AG04449 (cell line): ENCODE measurements around the gene ZC2HC1B.
"Not testable (repeated sequence)": the region's sequence is repeated elsewhere in the genome, so short reads cannot be mapped to it uniquely, and the experiment has no call there.

ENCODE experiments used
- CTCF ChIA-PET: fragments of 350-600 bp; formaldehyde crosslinking; extraction: SDS; loops from one replicate; lab custom pipeline; 2021; ENCODE audit warnings: antibody characterized with exemption; lab: Yijun Ruan, JAX
- POLR2A ChIA-PET: fragments of 400-600, 350-600 bp; formaldehyde crosslinking; extraction: SDS; loops from one replicate; lab custom pipeline; 2020; ENCODE audit warnings: antibody characterized with exemption, inconsistent platforms; lab: Yijun Ruan, JAX
- DNase-seq: peaks from one replicate; pipeline ENCODE4 v3.0.0-alpha.2; 2010; ENCODE audit warnings: low read depth, low spot score
- H3K4me3 ChIP-seq: 2 replicates; pipeline ENCODE4 v1.5.1; 2011; ENCODE audit warnings: low read depth, mild to moderate bottlenecking, control low read depth, low read length
- CTCF ChIP-seq: IDR thresholded peaks from one replicate; pipeline ENCODE4 v1.5.1; 2011; ENCODE audit warnings: mild to moderate bottlenecking, moderate library complexity, low read length, control low read depth, inconsistent platforms; ENCODE audit not compliant: insufficient read depth; ENCODE audit errors: missing control alignments

Gene ZC2HC1B

DNA sequence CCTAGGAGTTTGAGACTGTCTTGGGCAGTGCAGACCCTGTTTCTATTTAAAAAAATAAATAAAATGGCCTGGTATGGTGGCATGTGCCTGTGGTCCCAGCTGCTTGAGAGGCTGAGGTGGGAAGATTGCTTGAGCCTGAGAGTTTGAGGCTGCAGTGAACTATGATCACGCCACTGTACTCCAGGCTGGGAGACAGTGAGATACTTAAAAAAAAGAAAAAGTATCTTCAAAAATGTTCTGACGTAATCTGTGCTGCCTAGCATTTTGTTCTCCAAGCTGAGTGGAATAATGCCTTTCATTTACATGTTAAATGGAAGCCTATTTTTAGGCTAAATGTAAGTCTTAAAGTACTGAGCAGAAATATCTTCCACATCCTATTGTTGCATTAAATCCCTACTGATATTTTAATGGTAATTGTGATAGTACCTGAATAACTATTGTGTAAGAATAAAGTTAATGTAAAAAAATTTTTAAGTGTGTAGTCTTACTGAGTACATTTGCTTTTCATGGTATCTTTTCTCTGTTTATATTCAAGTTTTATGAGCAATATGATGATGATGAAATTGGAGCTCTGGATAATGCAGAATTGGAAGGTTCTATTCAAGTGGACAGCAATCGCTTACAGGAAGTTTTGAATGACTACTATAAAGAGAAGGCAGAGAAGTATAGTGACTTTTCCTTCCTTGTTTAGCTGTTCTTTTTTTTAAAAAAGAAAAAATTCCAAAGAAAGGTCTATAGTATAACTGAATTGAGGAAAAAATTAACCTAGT, 4.2 kb upstream of the ZC2HC1B start:
- CTCF ChIA-PET = interaction anchor here (0.6 to 1.3 kb wide), 4 partner anchors 14 to 285 kb away, joined by 3 read pairs; no protein-coding TSS in a partner anchor
- TF ChIP-seq CTCF = no peak
- H3K4me3 ChIP-seq = no peak overlapping the region
- DNase-seq = no peak
- POLR2A ChIA-PET = interaction anchor here (0.7 kb wide), 1 partner anchor 208 kb away, joined by 3 read pairs; no protein-coding TSS in a partner anchor

DNA sequence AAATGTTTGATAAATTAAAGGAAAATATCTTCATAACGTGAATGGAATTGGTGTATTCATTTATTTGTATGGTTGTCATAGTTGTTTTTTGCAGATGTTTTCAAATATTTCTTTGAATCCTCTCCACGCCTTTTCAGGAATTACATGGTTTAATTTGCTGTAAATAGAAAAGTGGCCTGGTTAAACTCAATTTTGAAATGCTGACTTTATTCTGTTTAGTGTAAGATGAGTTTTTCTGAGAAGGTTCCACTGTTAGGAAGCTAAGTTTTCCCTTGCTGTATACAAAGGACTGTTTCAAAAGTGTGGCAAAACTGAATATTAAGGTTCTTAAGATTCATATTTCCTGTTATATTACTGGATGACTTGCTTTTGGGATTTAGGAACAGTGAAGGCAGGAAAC, 503 bp upstream of the ZC2HC1B start:
- H3K4me3 ChIP-seq = no peak overlapping the region
- ChIA-PET CTCF (interaction anchor here (1.6 to 2.1 kb wide), 2 partner anchors 9 to 288 kb away, joined by 4 to 7 read pairs; no protein-coding TSS in a partner anchor), POLR2A (no interaction called here)
- no peak for TF ChIP-seq CTCF
- DNase-seq = no peak

GRCh38 chr6:143867236-143867635, 3.0 kb downstream of the ZC2HC1B start:
- H3K4me3 ChIP-seq = no peak overlapping the region
- POLR2A ChIA-PET = no interaction called here
- CTCF ChIA-PET = no interaction called here
- no peak for DNase-seq
- TF ChIP-seq CTCF = no peak

- H3K4me3 ChIP-seq, POLR2A ChIA-PET, CTCF ChIA-PET, DNase-seq: not testable (repeated sequence)
Observed at GRCh38 chr6:143868808-143869207, 4.5 kb downstream of the ZC2HC1B start.

- H3K4me3 ChIP-seq, CTCF ChIA-PET, DNase-seq, POLR2A ChIA-PET: not testable (repeated sequence)
Observed at GRCh38 chr6:143871202-143871730, 7.0 kb downstream of the ZC2HC1B start.

- ChIA-PET POLR2A (no interaction called here), CTCF (interaction anchor here (1.2 kb wide), 1 partner anchor 24 kb away, joined by 3 read pairs; no protein-coding TSS in a partner anchor)
- no peak for TF ChIP-seq CTCF
- no peak for DNase-seq
- H3K4me3 ChIP-seq = no peak overlapping the region
Observed at GRCh38 chr6:143872201-143872600, 7.9 kb downstream of the ZC2HC1B start.

DNA sequence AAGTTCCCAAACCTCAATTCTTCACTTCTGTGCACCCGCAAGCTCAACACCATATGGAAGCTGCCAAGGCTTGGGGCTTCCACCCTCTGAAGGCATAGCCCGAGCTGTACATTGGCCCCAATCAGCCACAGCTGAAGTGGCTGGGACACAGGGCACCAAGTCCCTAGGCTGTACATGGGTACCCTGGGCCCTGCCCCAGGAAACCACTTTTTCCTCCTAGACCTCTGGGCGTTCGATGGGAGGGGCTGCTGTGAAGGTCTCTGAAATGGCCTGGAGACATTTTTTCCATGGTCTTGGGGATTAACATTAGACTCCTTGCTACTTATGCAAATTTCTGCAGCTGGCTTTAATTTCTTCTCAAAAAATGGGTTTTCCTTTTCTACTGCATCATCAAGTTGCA, 9.3 kb downstream of the ZC2HC1B start:
- H3K4me3 ChIP-seq, DNase-seq, CTCF ChIA-PET, POLR2A ChIA-PET: not testable (repeated sequence)

- POLR2A ChIA-PET, CTCF ChIA-PET, DNase-seq, H3K4me3 ChIP-seq: not testable (repeated sequence)
Observed at GRCh38 chr6:143874503-143874902, 10.2 kb downstream of the ZC2HC1B start.
